Fibroblast of mammary gland (primary cell): ENCODE measurements around the gene AQP12B.

Source experiments
- DNase-seq: peaks from one replicate; pipeline ENCODE4 v3.0.0-alpha.2; 2010; ENCODE audit warnings: low read depth
- H3K4me3 ChIP-seq: 2 replicates; pipeline ENCODE4 v1.5.1; 2011; ENCODE audit warnings: low read depth, mild to moderate bottlenecking, low read length, moderate library complexity; ENCODE audit not compliant: control insufficient read depth
- CTCF ChIP-seq: conservative IDR thresholded peaks from 2 replicates; pipeline ENCODE4 v1.5.1; 2011; ENCODE audit warnings: low read depth, low read length, inconsistent platforms; ENCODE audit not compliant: control insufficient read depth, insufficient read depth

The AQP12B gene

GRCh38 chr2:240727439-240727838 lies 44.8 kb upstream of the AQP12B start:
- TF ChIP-seq CTCF = no peak
- no peak overlapping the region for H3K4me3 ChIP-seq
- no peak for DNase-seq

- no peak for DNase-seq
- TF ChIP-seq CTCF = no peak
- H3K4me3 ChIP-seq = no peak overlapping the region
These were observed 44.2 kb upstream of the AQP12B start for GRCh38 chr2:240726876-240727275.

GRCh38 chr2:240725671-240726070 lies 43.0 kb upstream of the AQP12B start:
- H3K4me3 ChIP-seq = no peak overlapping the region
- no peak for TF ChIP-seq CTCF
- DNase-seq = no peak

GRCh38 chr2:240725266-240725665 lies 42.6 kb upstream of the AQP12B start:
- no peak for DNase-seq
- no peak for TF ChIP-seq CTCF
- H3K4me3 ChIP-seq = no peak overlapping the region

GRCh38 chr2:240724431-240724830 lies 41.7 kb upstream of the AQP12B start:
- H3K4me3 ChIP-seq = no peak overlapping the region
- no peak for TF ChIP-seq CTCF
- no peak for DNase-seq

- TF ChIP-seq CTCF = no peak
- H3K4me3 ChIP-seq = no peak overlapping the region
- DNase-seq = no peak
These were observed 41.2 kb upstream of the AQP12B start for GRCh38 chr2:240723851-240724250.

GRCh38 chr2:240722796-240723735 lies 40.4 kb upstream of the AQP12B start:
- TF ChIP-seq CTCF = no peak
- no peak overlapping the region for H3K4me3 ChIP-seq
- no peak for DNase-seq
